GM12801 (cell line): ENCODE data around the gene CLIC3.

ENCODE experiments used
- TF ChIP-seq, protein P1 (sequence below): IDR thresholded peaks from one replicate; pipeline ENCODE4 v1.5.1; 2011; ENCODE audit warnings: control low read depth; ENCODE audit not compliant: insufficient read length; ENCODE audit errors: extremely low read depth

CLIC3 gene

DNA sequence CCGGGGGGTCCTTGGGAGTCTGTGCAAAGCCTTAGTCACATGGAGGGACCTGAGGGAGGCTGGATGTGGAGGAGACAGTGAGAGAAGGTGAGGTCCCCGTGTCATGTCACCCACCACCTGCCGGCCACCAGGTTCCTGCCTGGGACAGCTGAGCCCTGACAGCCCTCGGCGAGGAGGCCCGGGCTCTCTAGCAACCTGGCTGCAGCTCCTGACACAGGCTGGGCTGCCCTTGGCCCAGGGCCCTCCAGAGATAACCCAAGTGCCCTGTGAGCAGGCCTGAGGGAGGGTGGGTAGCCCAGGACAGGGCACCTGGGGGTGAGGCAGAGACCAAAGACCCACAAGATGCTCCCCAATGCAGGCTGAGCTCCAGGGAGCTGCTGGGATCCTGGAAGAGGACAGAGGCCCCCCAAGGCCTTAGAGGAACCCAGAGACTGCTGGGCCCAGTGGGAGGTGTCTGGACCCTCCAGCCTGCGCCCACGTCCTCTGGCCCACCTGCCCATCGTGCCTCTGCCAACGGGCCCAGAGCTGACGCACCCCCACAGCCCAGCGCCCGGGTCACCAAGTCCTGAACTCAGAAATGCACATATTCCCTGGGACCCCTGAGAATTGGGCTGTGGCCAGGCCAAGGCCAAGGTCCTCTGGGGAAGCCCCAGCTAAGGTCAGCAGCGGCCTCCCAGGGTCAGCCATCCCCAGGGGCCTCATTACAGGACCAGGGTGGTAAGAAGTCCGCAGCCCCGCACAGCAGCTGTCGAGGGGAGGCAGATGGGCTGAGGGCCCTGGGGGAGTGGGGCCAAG is 27.8 kb downstream of the CLIC3 start:
- TF ChIP-seq, protein P1, sequence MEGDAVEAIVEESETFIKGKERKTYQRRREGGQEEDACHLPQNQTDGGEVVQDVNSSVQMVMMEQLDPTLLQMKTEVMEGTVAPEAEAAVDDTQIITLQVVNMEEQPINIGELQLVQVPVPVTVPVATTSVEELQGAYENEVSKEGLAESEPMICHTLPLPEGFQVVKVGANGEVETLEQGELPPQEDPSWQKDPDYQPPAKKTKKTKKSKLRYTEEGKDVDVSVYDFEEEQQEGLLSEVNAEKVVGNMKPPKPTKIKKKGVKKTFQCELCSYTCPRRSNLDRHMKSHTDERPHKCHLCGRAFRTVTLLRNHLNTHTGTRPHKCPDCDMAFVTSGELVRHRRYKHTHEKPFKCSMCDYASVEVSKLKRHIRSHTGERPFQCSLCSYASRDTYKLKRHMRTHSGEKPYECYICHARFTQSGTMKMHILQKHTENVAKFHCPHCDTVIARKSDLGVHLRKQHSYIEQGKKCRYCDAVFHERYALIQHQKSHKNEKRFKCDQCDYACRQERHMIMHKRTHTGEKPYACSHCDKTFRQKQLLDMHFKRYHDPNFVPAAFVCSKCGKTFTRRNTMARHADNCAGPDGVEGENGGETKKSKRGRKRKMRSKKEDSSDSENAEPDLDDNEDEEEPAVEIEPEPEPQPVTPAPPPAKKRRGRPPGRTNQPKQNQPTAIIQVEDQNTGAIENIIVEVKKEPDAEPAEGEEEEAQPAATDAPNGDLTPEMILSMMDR, result no peak

DNA sequence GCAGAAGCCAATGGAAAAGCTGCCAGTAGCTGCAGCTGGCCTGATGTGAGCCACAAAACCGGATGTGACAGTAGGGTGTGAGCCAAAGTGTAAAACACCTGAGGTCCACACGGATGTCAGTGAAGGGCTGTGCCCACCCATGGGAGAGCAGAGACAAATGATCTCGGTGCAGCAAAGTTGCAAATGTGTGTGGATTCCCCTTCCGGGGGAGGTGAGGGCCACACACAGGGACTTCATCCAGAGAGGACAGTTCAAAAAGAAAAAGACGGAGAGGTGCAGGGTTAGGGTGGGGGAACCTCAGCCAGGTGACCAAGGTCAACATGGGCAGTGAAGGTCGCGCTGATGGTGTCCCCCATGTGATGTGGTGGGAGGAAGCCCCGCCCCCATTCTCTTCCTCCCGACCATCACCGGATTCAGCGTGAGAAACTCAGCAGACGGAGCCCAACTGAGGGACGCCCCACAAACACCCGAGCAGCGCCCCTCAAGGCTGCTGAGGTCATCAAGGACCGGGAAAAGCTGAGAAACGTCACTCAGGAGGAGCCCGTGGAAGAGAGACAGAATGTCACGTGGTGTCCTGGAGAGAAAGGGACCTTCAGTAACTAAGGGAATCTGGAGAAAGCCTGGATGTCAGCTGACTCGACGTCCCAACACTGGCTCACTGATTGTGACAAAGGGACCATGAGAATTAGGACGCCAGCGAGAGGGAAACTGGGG is 30.4 kb downstream of the CLIC3 start:
- TF ChIP-seq, protein P1, result no peak

DNA sequence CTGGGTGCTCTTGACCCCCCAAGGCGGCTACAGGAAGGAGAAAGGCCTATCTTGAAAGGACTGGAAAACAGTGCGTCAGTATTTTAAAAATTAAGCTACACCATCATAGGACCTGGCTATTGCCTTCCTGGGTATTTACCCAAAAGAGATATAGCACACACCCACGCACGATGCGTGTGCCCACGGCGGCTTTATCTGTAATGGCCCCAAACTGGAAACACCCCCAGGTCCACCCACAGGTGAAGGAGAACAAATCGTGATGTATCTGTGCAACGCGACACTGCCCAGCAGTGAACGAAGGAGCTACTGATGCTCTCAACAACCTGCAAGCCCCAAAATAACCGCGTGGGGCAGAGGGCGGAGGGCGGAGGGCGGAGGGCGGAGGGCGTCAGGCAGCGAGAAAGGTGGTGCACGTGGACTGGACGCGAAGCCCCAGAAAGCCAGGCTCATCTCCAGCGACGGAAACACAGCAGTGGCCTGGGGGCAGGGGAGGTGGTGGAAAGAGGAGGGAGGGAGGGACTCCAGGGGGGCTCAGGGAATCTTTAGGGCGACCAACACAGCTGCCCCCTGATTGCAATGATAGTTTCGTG is 31.4 kb downstream of the CLIC3 start:
- TF ChIP-seq, protein P1, result no peak

DNA sequence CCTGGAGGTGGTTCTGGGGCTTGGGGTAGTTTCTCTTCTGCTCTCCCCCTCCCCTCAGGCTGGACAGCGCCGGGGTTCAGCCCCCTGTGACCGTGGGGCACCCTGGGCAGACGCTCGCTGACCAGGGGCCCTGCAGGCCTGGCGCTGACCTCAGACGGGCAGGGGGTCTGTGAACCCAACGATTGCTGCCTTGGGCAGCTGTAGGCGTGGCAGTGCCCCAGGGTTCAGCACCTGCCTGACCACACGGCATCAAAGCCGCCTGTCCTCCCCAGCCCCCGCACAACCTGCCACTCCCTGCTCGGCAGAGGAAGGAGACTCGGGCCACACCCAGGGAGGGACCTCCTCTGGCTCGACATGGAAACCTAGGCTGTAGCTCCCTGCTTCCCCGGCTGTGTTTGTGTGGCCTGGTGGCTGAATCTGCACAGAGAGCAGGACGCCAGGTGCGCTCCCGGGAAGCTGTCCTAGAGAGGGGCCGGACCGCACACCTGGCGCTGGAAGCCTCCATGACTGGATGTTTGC is 32.1 kb downstream of the CLIC3 start:
- TF ChIP-seq, protein P1, result no peak

DNA sequence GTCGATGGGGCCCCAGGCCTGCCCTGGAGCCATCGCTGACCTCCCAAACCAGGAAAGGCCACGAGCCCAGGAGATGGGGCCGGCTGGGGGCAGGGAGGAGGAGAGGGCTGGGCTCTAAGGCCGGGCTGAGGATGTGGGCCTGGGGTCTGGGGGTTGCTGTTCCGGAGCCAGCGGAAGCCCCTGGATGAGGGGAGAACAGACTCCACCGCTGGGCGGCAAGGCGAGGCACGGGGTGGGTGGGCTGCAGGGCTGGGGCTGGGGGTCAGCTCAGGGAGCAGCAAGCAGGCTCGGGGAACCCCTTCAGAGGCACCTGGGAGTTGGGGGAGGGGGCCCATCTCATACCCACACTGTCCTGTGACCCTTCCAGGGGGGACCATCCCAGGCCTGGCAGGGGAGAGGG is 32.6 kb downstream of the CLIC3 start:
- TF ChIP-seq, protein P1, result no peak

DNA sequence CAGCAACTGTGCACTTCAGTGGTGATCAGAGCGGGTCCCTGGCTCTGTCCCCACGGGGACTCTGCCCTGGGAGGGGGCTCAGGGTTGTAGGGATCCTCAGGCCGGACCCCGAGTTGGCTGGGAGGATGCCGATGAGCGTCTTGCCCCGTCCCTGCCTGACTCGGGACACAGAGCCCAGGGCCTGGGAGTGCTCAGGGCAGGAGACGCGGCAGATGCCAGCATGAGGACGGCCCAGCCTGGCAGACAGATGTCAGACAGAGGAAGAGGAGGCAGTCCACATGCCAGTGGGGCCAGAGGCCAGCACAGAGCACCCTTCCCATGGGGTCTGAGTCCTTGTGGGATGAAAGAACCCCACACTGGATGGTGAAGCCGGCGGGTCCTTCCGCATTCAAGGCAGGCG is 33.0 kb downstream of the CLIC3 start:
- TF ChIP-seq, protein P1, result no peak

DNA sequence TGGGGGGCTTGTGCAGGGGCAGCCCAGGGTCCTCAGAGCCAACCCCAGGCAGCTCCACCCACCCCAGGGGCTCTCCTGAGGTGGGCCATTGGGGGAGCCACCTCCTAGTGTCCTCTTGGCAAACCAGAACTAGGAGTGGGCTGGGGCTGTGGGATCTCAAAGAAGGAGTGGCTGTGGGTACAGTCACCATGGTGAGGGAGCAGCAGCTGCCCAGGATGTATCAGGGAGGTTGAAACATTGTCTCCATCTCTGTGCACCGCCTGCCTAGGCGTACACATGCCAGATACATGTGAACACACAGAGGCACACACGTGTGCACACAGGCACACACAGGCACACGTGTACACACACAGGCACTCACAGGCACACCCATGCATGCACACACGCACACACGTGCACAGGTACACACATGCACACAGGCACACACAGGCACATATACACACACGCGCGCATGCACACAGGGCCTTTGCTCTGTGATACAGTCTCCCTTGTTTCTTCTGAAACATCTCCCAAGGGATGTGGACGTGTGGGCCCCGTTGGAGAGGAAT is 33.6 kb downstream of the CLIC3 start:
- TF ChIP-seq, protein P1, result no peak
